HG02678 (cell line): Measurements from ENCODE around the gene NR6A1.

ENCODE experiments used
- ATAC-seq: cut with Tn5 transposase; IDR thresholded peaks from one replicate; pipeline ENCODE4 v1.9.1; 2021; ENCODE audit warnings: mild to moderate bottlenecking, moderate library complexity; ENCODE audit not compliant: unreplicated experiment

The NR6A1 gene

DNA sequence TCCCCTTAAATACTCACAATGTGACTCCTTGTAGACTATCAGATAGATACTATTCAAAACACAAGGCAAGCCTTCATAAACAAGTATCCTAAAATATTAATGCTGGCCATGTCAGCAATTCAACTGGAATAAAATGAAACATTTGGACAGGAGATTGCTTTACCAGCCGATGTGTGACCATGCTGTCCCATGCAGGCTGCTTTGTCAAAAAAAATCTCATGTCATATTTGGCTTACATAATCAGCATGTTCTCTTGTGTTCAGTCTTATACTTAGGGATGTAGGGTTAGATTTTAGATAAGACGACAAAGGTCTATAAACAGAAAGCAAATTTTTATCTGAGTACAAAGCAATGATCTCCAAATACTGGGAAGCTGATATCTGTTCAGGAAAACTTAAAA is 108.5 kb downstream of the NR6A1 start:
- ATAC-seq, result no peak

DNA sequence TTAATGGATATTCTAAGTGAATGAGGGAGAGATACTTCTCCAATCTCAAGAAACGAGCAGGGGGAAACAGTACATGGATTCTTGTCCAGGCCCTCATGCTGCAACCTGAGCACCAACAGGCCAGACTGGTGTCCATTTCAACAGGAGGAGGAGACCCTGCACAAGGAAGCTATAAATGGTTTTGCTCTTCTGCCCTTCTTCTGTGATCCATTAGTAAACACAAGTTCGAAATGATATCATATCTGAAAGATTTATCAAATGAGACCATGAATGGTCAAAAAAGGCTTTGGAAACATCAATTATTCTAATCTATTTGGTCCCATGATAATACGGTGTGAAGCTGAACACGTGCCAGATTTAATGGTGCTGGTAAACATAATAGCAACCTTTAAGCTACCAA is 109.8 kb downstream of the NR6A1 start:
- ATAC-seq, result no peak

DNA sequence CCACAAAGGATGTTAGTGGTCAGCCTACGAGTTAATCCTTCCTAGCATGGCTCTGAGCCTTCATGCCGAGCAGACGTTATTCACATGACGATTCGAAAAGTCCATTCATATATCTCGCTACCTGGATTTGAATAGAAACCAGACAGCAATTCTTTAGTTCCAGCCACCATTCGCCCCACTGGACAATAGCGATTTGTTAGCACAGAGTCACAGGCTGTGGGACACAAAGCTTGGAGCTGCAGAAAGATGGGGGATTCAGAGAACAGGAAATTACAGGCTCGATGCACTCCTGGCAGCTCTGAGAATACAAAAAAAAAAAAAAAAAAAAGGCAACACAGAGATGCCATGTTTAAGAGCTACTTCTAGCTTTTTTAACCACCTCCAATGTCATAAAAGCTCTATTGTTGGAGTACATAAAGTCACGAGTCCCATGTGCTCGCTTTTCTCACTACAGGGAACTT is 110.7 kb downstream of the NR6A1 start:
- no peak for ATAC-seq

DNA sequence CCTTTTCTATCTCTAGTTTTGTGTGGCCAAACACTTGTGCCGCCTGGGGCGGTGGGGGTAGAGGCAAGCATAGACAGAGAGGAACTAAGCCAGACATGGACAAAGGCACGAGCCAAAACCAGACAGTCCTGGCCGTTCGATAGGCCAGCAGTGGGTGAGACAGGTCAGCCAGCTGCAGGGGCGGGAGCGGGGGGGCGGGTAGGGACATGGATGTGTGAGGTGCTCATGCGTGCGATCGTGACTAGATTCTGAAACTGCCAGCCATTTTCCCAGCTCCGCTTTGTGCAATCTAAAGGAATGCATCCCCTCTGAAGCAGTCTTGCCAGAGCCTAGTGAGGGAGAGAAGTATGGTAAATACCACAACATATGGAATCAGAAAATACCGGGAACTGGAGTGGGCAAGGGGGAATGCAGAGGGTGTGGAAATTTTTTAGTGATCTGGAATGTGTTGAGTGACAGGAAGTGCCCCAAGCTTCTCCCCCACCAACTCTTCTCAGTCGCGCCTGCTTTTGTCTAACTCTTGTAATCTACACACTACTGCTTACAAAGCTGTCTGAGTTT is 111.9 kb downstream of the NR6A1 start:
- peak; percentile 41 for ATAC-seq

DNA sequence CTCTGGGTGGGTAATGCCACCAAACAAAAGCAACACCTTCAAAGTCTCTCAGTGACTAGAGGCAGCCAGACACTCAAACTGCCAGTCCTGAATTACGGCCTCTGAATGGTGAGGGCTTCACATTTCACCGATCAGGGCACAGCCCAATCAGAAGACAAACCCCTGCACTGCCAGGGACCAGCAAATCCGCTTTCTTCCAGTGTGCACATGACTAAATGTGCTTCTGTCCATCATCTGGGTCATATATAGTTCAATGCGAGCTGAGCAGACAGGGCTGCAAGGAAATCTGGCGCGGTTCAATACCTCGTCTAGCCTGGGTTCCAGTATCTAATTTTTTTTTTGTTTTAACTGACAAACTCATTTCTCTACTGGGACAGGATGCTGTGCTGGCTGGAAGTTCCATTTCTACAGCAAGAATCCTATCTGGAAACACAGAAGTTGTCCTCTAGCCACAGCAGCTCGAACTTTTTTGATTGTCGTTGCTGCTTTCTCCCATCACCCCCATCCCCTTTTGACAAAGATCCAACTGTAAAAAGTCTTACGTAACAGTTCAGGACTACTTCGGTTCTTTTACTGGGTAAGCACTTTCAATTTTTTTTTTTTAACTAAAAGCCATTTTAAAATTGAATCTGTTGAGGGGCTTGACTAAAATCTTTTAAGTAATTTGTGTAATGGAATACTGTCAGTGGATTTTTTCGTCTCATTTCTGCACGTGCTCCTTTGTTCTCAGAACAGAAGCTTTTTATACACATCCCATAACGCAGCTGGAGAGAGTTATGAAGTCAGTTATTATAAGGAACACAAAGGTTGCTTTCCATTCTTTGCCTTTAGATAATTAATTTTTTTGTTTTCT is 112.7 kb downstream of the NR6A1 start:
- ATAC-seq, result peak; percentile 94

DNA sequence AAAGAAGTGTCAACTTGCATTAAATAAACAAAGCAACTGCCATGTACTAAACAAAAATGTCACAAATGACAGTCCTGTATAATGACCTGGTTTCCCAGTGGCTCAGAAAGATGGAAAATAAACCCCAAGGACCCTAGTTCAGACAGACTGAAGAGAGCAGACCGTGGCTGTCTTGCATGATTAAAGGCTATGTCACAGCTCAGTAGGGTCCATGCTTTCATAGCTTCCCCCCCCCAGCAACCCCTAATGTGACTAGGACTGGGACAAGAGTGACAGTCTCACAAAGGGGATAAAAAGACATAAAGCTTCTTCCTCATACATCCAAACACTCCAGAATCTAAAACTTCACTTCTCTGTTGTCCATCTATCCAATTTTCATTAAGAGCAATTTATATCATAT is 113.6 kb downstream of the NR6A1 start:
- ATAC-seq, result no peak

DNA sequence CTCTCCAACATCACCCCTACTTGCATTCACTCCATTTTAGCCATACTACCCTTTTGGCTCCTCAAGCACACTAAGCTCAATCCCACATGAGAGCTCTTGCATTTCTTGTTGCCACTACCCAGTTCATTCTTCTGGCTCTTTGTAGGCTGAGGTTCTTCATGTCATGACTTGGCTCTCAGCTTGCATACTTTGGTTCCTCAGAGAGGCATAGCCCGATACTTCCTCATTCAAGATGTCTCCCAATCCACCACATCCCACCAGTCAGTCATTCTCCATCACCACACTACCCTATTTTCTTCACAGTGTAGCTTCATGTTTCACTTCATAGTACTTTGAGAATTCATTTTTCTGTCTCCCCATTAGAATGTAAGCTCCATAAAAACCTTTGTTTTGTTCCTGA is 116.7 kb downstream of the NR6A1 start:
- ATAC-seq, result no peak

DNA sequence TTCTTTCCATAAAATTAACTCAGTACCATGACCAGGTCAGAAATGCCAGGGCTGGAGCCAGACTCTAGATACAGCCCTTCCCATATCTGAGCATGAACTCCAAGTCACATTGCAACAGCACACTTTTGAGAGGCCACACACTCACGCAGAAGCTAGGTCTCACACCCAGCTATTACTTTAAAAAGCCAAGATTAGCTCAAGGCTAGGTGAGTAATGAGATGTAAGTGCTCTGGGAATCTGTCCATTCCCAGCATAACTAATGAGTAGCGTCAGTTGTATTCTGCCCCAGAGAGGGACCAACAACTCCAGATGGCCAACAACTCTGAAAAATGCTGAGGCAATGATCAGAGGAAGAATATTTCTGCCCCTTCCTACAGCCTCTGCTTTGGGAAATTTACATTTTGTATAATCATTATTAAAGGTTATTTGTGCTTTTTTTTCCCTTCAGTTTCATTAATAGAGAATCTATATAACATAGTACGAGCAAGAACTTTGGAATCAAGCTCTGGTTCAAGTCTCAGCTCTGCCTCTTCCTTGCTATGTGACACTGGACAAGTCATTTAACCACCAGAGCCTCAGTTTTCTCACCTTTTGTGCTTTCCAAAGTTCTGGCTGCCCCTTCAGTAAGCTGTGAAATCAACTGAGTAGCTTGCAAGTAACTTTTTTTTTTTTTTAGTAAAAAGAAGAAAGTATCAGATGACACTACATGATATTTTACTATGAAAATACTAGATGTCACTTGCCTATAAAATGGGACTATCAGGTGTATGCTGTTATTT is 118.3 kb downstream of the NR6A1 start:
- ATAC-seq, result no peak

DNA sequence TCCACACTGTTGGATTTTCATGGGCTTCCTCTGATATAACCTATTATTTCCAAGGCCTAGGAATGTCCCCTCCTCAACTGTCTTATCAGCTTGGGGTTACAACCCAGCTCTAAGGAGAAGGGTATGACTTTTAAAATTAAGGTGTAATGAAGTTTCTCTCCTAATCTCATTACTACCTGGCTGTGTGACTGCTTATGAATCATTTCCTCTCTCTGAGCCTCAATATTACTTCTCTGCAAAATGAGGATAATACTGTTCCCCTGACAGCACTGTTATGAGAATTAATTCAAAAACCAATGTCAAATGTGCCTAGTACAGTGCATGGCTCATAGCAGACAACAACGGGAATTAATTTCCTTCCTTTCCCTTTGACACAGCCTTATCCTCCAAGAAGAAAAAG is 118.9 kb downstream of the NR6A1 start:
- no peak for ATAC-seq

DNA sequence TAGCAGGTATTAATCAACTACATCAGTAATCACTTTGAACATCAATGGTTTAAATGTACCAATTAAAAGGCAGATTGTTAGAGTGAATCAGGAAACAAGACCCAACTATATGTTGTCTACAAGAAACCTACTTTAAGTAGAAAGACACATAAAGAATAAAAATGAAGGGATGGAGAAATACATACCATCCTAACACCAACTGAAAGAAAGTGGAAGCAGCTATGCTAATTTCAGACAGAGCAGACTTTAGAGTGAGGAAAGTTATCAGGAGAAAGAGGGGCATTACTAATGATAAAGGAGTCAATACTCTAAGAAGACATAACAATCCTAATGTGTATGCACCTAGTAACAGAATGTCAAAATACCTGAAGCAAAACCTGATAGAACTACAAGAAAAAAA is 125.8 kb downstream of the NR6A1 start:
- no peak for ATAC-seq

DNA sequence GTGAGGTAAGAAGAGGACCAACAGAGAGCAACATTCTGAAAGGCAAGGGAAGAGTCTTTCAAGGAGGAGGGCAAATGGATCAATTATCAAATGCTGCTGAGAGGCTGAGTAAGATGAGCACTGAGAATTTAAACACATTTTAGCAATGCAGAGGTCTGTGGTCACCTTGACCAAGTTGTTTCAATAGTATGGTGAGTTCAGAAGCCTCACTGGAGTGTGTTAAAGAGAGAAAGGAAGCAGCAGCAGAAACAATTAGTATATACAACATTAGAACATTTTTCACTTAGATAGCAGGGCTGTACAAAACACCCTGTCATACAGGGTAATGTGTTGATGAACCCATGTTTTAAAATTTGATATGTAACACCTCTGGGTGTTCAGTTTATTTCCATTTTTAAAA is 131.5 kb downstream of the NR6A1 start:
- ATAC-seq, result no peak

DNA sequence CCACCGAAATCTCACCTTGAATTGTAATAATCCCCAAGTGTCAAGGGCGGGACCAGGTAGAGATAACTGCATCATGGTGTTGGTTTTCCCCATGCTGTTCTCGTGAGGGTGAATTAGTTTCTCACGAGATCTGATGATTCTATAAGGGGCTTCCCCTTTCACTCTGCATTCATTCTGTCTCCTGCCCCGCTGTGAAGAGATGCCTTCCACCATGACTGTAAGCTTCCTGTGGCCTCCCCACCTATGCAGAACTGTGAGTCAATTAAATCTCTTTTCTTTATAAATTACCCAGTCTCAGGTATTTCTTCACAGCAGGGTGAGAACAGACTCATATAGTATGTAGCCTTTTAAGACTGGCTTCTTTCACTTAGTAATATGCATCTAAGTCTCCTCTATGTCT is 135.8 kb downstream of the NR6A1 start:
- ATAC-seq, result no peak

DNA sequence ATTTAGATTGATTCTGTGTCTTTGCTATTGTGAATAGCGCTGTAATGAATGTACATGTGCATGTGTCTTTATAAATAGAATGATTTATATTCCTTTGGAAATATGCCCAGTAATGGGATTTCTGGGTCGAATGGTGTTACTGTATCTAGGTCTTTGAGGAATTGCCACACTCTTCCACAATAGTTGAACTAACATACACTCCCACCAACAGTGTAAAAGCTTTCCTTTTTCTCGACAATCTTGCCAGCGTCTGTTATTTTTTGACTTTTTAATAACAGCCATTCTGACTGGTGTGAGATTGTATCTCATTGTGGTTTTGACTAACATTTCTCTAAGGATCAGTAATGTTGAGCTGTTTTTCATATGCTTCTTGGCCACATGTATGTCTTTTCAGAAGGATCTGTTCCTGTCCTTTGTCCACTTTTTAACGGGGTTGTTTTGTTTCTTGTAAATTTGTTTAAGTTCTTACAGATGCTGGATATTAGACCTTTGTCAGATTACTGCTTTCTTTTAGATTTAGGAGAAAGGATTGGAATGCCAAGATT is 139.0 kb downstream of the NR6A1 start:
- ATAC-seq, result no peak

DNA sequence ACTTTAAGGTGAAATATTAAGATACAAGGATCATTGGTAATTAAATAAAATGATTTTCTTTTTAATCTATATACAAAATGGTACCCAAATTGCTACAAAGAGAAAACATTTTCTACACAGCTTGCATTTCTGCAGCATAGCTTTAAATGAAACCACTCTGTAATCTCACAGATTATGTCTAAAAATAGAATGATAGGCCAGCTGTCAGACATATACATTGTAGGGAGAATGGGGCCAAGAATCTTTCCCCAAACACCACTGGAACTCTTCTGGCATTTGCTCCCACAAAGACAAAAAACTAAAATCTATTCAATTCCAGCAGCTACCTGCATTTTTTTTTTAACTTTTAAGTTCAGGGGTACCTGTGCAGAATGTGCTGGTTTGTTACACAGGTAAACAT is 139.8 kb downstream of the NR6A1 start:
- ATAC-seq, result no peak

DNA sequence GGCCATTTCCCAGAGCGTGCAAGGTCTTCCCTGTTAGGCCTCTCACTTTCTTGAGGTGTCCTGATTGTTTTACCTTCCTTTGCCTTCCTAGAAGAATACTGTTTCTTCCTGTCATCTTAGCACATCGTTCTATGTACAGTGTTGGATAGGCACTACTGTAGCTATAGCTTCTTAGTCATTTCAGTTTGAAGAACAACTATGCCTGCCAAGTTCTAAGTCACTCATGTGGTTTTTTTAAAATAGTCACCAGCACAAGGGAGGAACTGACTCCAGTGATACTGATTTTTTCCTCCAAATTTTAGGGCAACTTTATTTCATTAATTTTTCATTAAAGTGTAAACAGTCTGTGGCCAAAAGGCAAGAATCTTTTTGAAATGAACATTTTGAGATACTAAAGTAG is 141.5 kb downstream of the NR6A1 start:
- ATAC-seq, result no peak

DNA sequence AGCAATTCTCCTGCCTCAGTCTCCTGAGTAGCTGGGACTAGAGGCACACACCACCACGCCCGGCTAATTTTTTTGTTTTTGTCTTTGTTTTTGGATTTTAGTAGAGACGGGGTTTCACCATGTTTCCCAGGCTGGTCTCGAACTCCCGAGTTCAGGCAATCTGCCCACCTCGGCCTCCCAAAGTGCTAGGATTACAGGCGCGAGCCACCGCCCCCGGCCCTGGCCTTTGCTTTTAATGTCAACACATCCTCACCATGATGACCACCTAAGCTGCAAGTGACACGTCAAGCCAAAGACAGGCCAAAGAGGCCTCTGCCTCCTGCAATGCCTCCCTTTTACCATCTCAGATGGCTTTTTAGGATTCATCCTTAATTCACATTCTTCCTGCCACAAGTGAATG is 142.4 kb downstream of the NR6A1 start:
- ATAC-seq, result no peak

DNA sequence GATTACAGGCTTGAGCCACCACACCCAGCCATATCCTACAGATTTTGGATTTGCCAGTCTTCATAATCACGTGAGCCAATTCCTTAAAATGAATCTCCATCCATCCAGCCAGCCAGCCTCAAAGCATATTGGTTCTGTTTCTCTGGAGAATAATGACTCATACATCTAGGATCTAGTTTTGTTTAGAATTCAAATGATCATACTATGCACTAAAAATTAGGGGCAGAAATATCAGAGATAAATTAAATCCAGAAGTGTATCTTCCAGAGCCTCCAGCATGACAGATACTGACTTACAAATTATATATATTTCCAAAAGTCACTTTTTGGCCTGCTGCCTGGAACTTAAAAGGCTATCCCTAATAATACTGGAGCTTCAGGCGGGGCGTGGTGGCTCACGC is 144.8 kb downstream of the NR6A1 start:
- no peak for ATAC-seq

DNA sequence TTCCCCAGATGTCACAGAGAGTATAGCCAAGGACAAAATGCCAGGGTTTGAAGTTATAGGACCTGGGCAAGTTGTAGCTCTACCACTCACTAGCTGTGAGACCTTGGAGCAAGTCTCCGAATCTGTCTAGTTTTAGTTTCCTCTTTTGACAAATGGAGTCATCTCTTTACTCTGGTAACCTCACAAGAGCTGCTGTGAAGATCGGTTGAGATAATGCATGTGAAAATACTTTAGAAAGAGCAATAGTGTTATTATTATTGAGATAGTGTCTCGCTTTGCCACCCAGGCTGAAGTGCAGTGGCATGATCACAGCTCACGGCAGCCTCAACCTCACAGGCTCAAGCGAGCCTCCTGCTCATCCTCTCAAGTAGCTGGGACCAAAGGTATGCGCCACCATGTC is 146.0 kb downstream of the NR6A1 start:
- no peak for ATAC-seq

DNA sequence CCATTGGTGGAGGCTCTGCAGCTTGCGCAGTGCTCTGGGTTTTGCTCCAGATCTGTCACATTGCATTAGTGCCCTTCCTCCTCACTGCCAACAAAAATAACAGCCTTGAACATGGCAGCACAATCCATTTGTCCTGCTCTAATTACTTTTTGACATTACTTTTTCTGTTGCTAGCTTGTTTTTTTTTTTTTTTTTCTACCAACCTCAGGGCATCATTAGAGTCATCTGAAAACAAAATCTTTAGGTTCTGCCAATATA is 146.4 kb downstream of the NR6A1 start:
- no peak for ATAC-seq

DNA sequence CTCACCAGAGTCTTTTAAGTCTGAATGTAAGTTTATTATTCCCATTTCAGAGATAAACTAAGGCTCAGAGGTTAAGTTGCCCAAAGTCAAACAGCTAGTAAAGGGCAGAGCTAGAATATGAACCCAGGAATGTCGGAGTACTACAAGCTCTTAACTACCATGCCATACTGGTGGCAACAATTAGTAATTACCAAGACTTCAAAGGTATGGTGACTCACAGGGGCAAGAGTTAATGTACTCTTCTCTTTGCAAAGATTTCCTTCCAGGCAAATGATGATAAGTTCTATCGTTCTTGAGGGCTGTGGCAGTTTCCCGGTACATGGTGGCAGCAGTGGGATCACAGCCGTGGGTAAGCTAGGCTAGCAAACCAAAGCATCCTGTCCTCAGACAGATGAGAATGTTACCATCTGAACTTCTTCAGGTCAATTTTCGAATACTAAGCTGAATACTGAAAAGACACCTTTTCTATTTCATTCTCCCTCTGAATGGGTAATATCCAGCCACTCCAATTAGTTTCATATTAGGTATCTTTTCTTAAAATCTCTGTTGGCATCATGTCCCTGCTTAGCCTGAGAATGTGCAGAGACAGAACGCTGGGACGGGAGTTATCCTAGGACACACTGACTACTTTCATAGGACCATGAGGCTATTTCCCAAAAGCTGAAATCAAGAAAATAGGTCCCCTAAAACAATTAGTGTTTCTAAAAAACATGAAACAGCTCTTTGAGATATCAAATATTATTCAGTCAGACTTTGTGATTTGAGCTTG is 147.0 kb downstream of the NR6A1 start:
- no peak for ATAC-seq

DNA sequence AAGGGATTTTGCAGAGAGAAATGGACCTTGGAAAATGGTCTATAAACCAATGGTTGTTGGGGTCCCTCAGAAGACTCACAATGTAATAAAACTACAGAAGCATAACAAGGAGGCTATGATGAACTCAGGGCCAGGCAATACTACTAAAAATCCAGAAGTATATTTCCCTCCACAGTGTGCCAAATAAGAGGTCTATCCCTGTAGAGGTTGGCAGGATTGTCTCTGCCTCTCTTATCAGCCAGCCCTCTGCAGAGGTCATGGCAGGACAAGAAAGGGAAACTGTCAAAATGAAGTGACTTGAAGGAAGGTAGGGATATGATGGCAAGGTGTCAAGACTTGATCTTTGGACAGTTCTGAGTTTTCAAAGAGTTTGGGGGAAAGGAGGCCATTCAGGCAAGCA is 148.2 kb downstream of the NR6A1 start:
- ATAC-seq, result no peak
